Loucy (cell line): Measurements from ENCODE around the gene ABLIM2.

Source experiments
- H2AFZ ChIP-seq: fragments of 200-600 bp; sonication (generic); 2 replicates; pipeline ENCODE4 v1.6.0; 2016; ENCODE audit warnings: antibody characterized with exemption, mild to moderate bottlenecking, low read length, moderate library complexity
- H3F3A ChIP-seq: fragments of 200-600 bp; 2 replicates; pipeline ENCODE4 v1.6.0; 2016; ENCODE audit warnings: antibody characterized with exemption, low read depth, mild to moderate bottlenecking
- H3K27me3 ChIP-seq: fragments of 200-600 bp; sonication (generic); 2 replicates; pipeline ENCODE4 v1.6.1; 2014; ENCODE audit warnings: low read length, mild to moderate bottlenecking; ENCODE audit not compliant: insufficient read depth, poor library complexity, severe bottlenecking
- H3K36me3 ChIP-seq: fragments of 200-600 bp; sonication (generic); 2 replicates; pipeline ENCODE4 v1.6.1; 2016; ENCODE audit warnings: low read length; ENCODE audit not compliant: insufficient read depth
- H3K4me1 ChIP-seq: fragments of 200-600 bp; sonication (generic); 2 replicates; pipeline ENCODE4 v1.5.1; 2014; ENCODE audit warnings: low read length, mild to moderate bottlenecking; ENCODE audit not compliant: insufficient read depth, poor library complexity, severe bottlenecking
- H3K4me2 ChIP-seq: fragments of 200-600 bp; sonication (generic); 2 replicates; pipeline ENCODE4 v1.6.0; 2014; ENCODE audit warnings: antibody characterized with exemption, low read length, low read depth, mild to moderate bottlenecking; ENCODE audit not compliant: poor library complexity, severe bottlenecking
- H3K4me3 ChIP-seq: fragments of 200-600 bp; sonication (generic); 2 replicates; pipeline ENCODE4 v1.5.1; 2014; ENCODE audit warnings: low read length, mild to moderate bottlenecking, mixed read lengths; ENCODE audit not compliant: poor library complexity, severe bottlenecking
- H3K79me2 ChIP-seq: fragments of 200-600 bp; sonication (generic); 2 replicates; pipeline ENCODE4 v1.6.1; 2014; ENCODE audit warnings: low read length; ENCODE audit not compliant: insufficient read depth
- H3K9ac ChIP-seq: fragments of 200-600 bp; sonication (generic); 2 replicates; pipeline ENCODE4 v1.6.0; 2014; ENCODE audit warnings: mild to moderate bottlenecking, low read depth, low read length, moderate library complexity; ENCODE audit not compliant: poor library complexity, severe bottlenecking
- H3K9me2 ChIP-seq: fragments of 200-600 bp; sonication (generic); replicated peaks from 2 replicates; pipeline ENCODE4 v1.6.1; 2016; ENCODE audit warnings: low read depth, low read length, mixed read lengths
- H3K9me3 ChIP-seq: fragments of 200-600 bp; sonication (generic); 2 replicates; pipeline ENCODE4 v1.6.1; 2014; ENCODE audit warnings: mild to moderate bottlenecking, antibody characterized with exemption, low read length, low read depth; ENCODE audit not compliant: insufficient read depth
- H4K20me1 ChIP-seq: fragments of 200-600 bp; sonication (generic); 2 replicates; pipeline ENCODE4 v1.6.0; 2014; ENCODE audit warnings: antibody characterized with exemption, low read length, mild to moderate bottlenecking; ENCODE audit not compliant: insufficient read depth, poor library complexity, severe bottlenecking
- EZH2phosphoT487 ChIP-seq: fragments of 200-600 bp; IDR thresholded peaks from 2 replicates; pipeline ENCODE4 v1.6.1; 2018; ENCODE audit warnings: antibody characterized with exemption, mild to moderate bottlenecking, moderate library complexity, borderline replicate concordance
- TF ChIP-seq, protein P1 (sequence below): fragments of 200-600 bp; sonication (generic); conservative IDR thresholded peaks from 2 replicates; pipeline ENCODE4 v1.5.1; 2014; ENCODE audit warnings: mild to moderate bottlenecking, antibody characterized with exemption, low read length

ABLIM2 gene

DNA sequence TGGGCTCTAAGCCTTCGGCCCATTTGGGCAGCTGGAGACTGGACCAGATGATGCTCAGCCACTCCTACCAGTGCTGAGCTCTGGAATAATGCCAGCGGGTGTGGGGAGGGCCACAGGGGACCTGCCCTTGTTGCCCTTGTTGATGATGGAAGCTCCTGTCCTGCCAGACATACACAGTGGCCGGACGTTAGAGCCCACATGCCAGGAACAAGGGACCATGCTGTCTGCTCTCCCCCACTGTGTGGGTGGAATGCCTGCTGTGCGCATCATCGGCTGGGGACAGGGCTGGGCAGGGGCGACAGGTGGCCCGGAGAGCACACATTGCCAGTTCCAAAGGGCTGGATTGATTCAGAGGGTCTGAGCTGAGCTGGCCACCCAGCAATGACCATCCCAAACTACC, 2.0 kb downstream of the ABLIM2 start:
- peaks cover 5% of the 10 kb centered on the region for H3K4me1 ChIP-seq
- no peaks in the 10 kb centered on the region for H3K9me2 ChIP-seq
- no peak overlapping the region for H3K4me3 ChIP-seq
- no peaks in the 10 kb centered on the region for H3K79me2 ChIP-seq
- H4K20me1 ChIP-seq, result no peaks in the 10 kb centered on the region
- H3K9me3 ChIP-seq, result no peaks in the 10 kb centered on the region
- H2AFZ ChIP-seq, result no peak overlapping the region
- TF ChIP-seq, protein P1, sequence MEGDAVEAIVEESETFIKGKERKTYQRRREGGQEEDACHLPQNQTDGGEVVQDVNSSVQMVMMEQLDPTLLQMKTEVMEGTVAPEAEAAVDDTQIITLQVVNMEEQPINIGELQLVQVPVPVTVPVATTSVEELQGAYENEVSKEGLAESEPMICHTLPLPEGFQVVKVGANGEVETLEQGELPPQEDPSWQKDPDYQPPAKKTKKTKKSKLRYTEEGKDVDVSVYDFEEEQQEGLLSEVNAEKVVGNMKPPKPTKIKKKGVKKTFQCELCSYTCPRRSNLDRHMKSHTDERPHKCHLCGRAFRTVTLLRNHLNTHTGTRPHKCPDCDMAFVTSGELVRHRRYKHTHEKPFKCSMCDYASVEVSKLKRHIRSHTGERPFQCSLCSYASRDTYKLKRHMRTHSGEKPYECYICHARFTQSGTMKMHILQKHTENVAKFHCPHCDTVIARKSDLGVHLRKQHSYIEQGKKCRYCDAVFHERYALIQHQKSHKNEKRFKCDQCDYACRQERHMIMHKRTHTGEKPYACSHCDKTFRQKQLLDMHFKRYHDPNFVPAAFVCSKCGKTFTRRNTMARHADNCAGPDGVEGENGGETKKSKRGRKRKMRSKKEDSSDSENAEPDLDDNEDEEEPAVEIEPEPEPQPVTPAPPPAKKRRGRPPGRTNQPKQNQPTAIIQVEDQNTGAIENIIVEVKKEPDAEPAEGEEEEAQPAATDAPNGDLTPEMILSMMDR, result no peak
- TF ChIP-seq EZH2phosphoT487, result no peak
- no peaks in the 10 kb centered on the region for H3K27me3 ChIP-seq
- H3K4me2 ChIP-seq, result no peak overlapping the region
- H3F3A ChIP-seq, result no peaks in the 10 kb centered on the region
- H3K36me3 ChIP-seq, result no peaks in the 10 kb centered on the region
- no peak overlapping the region for H3K9ac ChIP-seq

DNA sequence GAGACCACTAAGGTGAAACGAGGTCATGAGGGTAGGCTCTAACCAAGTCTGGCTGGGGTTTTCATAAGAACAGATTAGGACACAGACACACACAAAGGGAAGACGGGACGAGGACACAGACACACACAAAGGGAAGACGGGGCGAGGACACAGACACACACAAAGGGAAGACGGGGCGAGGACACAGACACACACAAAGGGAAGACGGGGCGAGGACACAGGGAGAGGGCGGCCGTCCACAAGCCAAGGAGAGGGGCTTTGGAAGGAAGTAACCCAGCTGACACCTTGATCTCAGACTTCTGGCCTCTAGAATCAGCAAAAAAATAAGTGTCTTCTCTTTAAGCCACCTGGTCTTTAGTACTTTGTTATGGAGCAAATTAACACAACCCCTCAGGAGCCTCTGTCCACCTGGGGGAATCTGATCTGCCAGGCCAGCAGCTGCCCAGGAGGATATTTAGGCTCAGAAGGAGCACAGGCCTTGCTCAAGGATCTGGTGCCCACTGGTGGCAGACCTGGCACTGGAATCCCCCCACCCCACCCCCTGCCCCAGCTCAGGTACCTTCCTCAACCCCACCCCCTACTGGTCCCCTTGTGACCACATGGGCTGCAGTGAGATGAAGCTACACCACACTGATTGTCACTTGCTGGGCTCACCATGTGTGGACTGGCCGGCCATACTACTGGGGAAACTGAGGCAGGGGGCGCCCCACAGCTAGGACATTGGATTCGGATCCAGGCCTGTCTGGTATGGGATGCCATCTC, 2.8 kb downstream of the ABLIM2 start:
- no peaks in the 10 kb centered on the region for H3K27me3 ChIP-seq
- no peaks in the 10 kb centered on the region for H4K20me1 ChIP-seq
- H3F3A ChIP-seq, result no peaks in the 10 kb centered on the region
- no peaks in the 10 kb centered on the region for H3K79me2 ChIP-seq
- H3K4me2 ChIP-seq, result no peak overlapping the region
- H3K4me1 ChIP-seq, result peaks cover 5% of the 10 kb centered on the region
- no peaks in the 10 kb centered on the region for H3K9me3 ChIP-seq
- no peak overlapping the region for H3K9ac ChIP-seq
- no peak overlapping the region for H3K4me3 ChIP-seq
- H3K9me2 ChIP-seq, result no peaks in the 10 kb centered on the region
- TF ChIP-seq, protein P1, result no peak
- TF ChIP-seq EZH2phosphoT487, result no peak
- H2AFZ ChIP-seq, result no peak overlapping the region
- no peaks in the 10 kb centered on the region for H3K36me3 ChIP-seq

DNA sequence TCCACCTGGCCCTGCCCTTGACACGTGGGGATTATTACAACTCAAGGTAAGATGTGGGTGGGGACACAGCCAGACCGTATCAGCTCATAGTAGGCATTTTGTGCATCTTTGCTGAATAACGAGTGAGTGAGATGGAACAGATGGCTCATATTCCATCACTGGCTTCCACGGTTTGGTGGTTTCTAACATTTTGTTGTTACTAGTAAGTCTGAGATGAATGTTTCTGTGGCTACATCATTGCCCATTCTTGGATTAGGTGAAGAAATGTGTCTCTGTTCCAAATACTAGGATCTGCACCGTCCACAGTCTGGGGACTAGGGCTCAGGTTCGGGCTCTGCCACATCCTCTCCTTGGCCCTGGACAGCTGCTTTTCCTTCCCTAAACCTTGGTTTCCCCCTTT, 3.6 kb downstream of the ABLIM2 start:
- Histone ChIP-seq H3K9me2 (no peaks in the 10 kb centered on the region), H3K27me3 (no peaks in the 10 kb centered on the region), H3K36me3 (no peaks in the 10 kb centered on the region), H3K9ac (no peak overlapping the region), H4K20me1 (no peaks in the 10 kb centered on the region), H3K4me3 (no peak overlapping the region), H3K4me2 (no peak overlapping the region), H3K9me3 (no peaks in the 10 kb centered on the region), H3K4me1 (peaks cover 5% of the 10 kb centered on the region), H3K79me2 (no peaks in the 10 kb centered on the region), H3F3A (no peaks in the 10 kb centered on the region), H2AFZ (no peak overlapping the region)
- TF ChIP-seq, protein P1, result no peak
- no peak for TF ChIP-seq EZH2phosphoT487
